SKM-1 treated with dmso at 0.1 percent for 144 hours (cell line): ENCODE measurements around the gene PRKCA.

Experiments used
- DNase-seq: peaks from one replicate; lab custom pipeline; 2025; ENCODE audit not compliant: unreplicated experiment; lab: John Stamatoyannopoulos, UW

The PRKCA gene

GRCh38 chr17:66778531-66779236 is 476.3 kb downstream of the PRKCA start:
- no peak for DNase-seq

DNA sequence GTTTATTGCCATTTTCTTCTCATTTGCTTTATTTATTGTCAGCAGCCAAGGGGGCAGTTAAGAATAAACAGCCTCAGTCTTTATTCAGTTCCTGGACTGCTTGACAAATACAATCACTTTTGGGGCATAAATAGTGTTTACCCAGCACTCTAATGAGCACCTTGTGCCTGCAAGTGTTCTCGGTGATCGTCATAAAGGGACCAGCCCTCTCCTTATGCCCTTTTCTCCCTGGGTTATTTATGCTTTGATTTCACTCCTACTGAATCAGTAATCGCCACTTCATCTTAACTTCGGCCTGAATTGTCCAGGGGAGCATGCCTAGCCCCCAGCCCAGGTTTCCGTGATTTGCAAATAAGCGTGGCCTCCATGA is 476.8 kb downstream of the PRKCA start:
- DNase-seq, result no peak

- no peak for DNase-seq
These were observed 478.7 kb downstream of the PRKCA start for GRCh38 chr17:66781135-66781534.

DNA sequence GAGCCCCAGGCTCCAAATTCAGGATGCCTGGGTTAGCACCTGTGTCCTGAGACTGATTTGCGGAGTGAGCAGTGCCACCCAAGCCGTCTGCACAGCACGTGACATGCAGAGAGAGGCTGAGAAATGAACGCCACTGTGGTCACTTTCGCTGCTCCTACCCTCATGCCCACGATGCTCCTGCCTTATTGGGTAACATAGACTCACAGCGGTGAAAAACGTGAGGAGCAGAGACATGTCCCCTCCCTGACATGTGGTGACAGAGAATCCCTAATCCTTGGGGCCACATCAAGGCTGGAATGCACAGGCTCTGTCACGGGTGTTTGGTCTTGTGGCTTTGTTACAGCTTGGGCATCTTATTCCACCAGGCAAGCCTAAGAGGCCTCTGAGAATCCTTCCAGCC is 480.4 kb downstream of the PRKCA start:
- DNase-seq, result no peak

GRCh38 chr17:66783656-66784381 is 481.4 kb downstream of the PRKCA start:
- DNase-seq, result no peak

GRCh38 chr17:66784621-66785364 is 482.4 kb downstream of the PRKCA start:
- no peak for DNase-seq

GRCh38 chr17:66786107-66786506 is 483.7 kb downstream of the PRKCA start:
- no peak for DNase-seq

GRCh38 chr17:66787914-66788313 is 485.5 kb downstream of the PRKCA start:
- no peak for DNase-seq

- no peak for DNase-seq
These were observed 486.7 kb downstream of the PRKCA start for GRCh38 chr17:66789093-66789492.

DNA sequence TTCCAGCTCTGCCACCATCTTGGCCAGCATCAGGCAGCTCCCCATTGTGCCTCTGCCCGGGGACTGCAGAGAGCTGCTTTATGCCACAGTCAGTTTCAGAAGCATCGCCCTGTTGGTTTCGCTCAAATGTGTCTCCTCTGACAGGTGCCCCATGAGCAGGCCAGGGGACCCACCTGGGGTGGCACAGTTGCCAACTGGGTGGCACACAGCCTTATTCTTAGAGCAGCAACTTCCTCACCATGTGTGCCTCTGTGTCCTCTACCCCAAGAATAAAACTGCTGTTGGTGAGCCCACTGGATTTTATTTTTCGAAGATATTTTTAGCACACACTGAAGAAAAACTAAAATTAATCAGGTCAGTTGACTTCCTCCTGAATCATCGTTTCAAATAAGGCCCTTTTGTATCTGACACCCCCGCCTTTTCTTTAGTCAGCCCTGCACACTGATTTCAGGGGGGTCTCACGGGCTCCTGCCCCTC is 487.6 kb downstream of the PRKCA start:
- no peak for DNase-seq

DNA sequence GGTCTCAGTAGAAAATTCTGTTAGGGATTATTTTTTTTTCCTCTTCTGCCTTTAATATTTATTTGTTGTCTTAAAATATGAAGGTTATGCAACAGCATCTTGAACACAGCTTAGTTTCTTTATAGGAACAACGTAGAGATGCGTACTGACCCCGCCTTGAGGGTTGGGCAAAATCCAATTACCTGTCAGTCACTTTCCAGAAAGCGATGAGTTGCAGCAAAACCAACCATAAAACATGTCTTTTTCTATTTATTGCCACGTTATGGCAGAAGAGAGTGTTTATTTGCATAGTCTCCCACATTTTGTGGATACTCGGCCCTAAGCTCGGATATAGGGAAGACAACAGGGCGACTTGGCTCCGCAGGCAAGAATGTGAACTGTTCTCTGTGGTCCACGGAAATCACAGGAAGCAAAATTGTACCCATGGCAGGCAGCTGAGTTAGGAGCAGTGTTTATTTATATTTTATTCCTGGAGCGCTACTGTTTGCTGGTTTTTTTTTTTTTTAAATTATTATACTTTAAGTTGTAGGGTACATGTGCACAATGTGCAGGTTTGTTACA is 488.2 kb downstream of the PRKCA start:
- DNase-seq, result no peak

DNA sequence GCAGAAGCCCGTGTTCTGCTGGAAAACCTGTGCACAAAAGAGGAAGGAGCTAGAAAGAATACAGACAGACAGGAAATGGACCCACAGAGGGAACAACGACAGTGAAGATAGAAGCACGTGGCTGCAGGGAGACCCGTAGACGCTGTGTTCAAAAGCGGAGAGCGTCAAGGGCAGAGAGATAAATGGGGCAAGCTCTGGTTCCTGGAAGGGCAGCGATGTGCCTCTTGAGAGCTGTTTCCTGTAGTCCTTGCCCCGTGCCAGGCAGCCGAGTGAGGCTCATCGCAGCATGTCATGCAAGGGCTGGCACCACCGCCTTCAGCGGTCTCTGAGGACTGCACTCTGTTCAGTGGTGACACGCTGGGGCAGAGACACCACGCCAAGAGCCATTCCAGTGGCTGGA is 488.9 kb downstream of the PRKCA start:
- peak; percentile 74 for DNase-seq

- no peak for DNase-seq
These were observed 491.4 kb downstream of the PRKCA start for GRCh38 chr17:66793814-66794213.

DNA sequence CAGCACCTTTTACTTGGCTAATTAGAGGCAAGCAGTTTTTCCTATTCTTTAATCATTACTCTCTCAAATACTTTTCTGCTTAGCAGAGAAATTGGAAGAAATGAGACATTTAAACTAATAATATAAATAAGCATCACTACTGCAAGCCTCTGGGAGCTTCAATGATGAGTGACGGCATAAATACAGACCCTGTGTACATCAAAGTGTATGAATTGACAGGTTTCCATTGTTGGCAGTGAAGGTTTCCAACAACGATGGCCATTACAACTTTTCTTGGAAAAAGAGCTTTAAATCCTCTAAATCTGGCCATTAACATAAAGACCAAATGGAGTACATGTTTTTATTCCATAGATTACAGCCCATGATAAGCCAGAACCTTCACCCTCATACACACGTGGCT is 493.1 kb downstream of the PRKCA start:
- no peak for DNase-seq

GRCh38 chr17:66799849-66800537 is 497.6 kb downstream of the PRKCA start:
- DNase-seq, result peak; percentile 8

- no peak for DNase-seq
These were observed 501.1 kb downstream of the PRKCA start for GRCh38 chr17:66803474-66803951.

DNA sequence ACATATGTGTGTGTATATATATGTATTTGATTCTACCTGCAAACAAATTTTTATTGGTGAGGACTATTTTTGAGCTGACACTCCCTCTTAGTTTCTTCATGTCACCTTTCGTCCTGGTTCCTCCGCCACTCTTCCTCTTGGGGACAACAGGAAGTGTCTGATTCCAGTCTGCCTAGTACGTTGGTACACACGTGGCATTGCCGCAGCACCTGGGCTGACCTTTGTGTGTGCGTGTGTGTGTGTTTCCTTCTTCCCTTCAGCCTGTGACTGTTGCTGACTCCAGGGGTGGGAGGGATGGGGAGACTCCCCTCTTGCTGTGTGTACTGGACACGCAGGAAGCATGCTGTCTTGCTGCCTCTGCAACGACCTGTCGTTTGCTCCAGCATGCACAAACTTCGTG is 503.2 kb downstream of the PRKCA start:
- DNase-seq, result no peak

DNA sequence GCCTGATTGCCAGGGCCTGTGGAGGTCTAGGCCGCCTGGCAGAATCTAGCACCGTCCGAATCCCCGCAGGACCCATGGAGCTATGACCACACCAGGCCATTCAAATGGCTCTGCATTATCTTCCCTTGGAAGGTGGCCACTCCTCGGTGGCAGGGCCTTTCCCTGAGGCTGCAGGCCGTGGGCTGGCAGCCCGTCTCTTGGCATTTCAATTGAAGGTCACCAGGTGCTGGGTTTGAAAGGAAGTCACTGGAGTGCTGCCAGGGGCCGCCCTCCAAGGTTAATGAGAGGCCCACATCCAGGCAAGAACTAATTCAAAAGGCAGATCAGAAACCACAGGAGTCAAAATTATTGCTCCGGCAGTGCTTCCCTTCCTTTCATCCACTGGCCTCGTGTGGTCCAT is 504.8 kb downstream of the PRKCA start:
- no peak for DNase-seq

- DNase-seq, result no peak
These were observed 507.0 kb downstream of the PRKCA start for GRCh38 chr17:66809408-66809807.

DNA sequence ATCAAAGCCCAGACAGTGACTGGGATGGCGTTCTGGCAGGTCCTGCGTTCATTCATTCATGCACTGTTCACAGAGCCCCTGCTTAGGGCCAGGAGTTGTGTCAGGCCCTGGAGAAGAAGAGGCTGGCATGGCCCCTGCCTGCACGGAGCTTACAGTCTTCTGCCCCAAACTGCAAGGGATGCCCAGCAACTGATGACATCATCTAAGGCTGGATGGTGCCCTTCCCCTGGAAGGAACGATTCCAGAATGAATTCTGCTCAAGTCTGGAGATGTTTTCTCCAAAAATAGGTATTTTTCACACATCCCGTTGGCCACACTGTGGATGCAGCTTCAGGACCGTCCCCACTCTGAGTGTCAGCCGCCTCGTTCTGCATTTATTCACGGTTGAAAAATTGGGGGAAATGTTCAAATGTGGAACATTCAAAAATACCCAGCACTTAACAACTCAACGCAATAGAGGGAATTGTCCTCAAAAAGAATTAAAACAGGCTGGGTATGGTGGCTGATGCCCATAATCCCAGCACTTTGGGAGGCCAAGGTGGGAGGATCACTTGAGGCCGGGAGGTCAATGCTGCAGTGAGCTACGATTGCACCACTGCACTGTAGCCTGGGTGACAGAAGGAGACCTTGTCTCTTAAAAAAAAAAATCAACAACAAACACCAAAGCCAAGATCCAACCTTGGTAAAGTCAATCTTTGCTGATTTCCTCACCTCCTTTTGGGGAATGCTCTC is 508.7 kb downstream of the PRKCA start:
- no peak for DNase-seq
